ENCODE measurements around the gene RIMBP2. TPM values are rescaled to one million over a fixed set of nuclear protein-coding genes. Genes with fewer than 3 reads are reported as not detected.

The RIMBP2 gene
- total RNA-seq, 1 experiment from 2014 or later: 0.95 TPM

- no peaks in the 10 kb centered on the region for H3K4me1 ChIP-seq (ENCODE audit: insufficient read depth, low read length, poor library complexity, severe bottlenecking)
- intact Hi-C loops (cut with micrococcal nuclease; ENCODE audit: unreplicated experiment): no loop called here
- ChIA-PET CTCF (no interaction called here), POLR2A (ENCODE audit: low non-redundant PET) (no interaction called here)
- DNase-seq (ENCODE audit: low spot score): no peak
- no TSS peak for BruUV-seq (replicated peaks)
- no peak overlapping the region for H3K27ac ChIP-seq (ENCODE audit: low read depth, low read length, poor library complexity, severe bottlenecking)
- no peaks in the 10 kb centered on the region for H3K9me3 ChIP-seq (ENCODE audit: low read depth, low read length, poor library complexity, severe bottlenecking)
- H3K27me3 ChIP-seq (replicated peaks; ENCODE audit: insufficient read depth, low read depth, low read length, poor library complexity): peaks cover 3% of the 10 kb centered on the region
- TF ChIP-seq EZH2 (IDR thresholded peaks at IDR 0.05; ENCODE audit: borderline replicate concordance, low read depth, low read length, poor library complexity, severe bottlenecking) (no peak), CTCF (conservative IDR thresholded peaks at IDR 0.05; ENCODE audit: low read depth, low read length) (no peak)
- H3K36me3 ChIP-seq (ENCODE audit: insufficient read depth, low read length, poor library complexity, severe bottlenecking): no peaks in the 10 kb centered on the region
- H3K4me3 ChIP-seq (ENCODE audit: low read depth, low read length, poor library complexity, severe bottlenecking): no peak overlapping the region
Measured at GRCh38 chr12:130462558-130463274, 253.4 kb downstream of the RIMBP2 start.

GRCh38 chr12:130461839-130462557, 254.1 kb downstream of the RIMBP2 start:
- TF ChIP-seq CTCF (conservative IDR thresholded peaks at IDR 0.05; ENCODE audit: low read depth, low read length) (no peak), EZH2 (IDR thresholded peaks at IDR 0.05; ENCODE audit: borderline replicate concordance, low read depth, low read length, poor library complexity, severe bottlenecking) (no peak)
- Histone ChIP-seq H3K27me3 (replicated peaks; ENCODE audit: insufficient read depth, low read depth, low read length, poor library complexity) (peaks cover 3% of the 10 kb centered on the region), H3K4me3 (ENCODE audit: low read depth, low read length, poor library complexity, severe bottlenecking) (no peak overlapping the region), H3K9me3 (ENCODE audit: low read depth, low read length, poor library complexity, severe bottlenecking) (no peaks in the 10 kb centered on the region), H3K4me1 (ENCODE audit: insufficient read depth, low read length, poor library complexity, severe bottlenecking) (no peaks in the 10 kb centered on the region), H3K36me3 (ENCODE audit: insufficient read depth, low read length, poor library complexity, severe bottlenecking) (no peaks in the 10 kb centered on the region), H3K27ac (ENCODE audit: low read depth, low read length, poor library complexity, severe bottlenecking) (no peak overlapping the region)
- ChIA-PET POLR2A (ENCODE audit: low non-redundant PET) (no interaction called here), CTCF (interaction anchor here (0.5 kb wide), 1 partner anchor 254 kb away, joined by 6 read pairs; the partner anchor contains the start of gene RIMBP2)
- no TSS peak for BruUV-seq (replicated peaks)
- intact Hi-C loops (cut with micrococcal nuclease; ENCODE audit: unreplicated experiment): no loop called here
- no peak for DNase-seq (ENCODE audit: low spot score)

GRCh38 chr12:130461447-130461815, 254.7 kb downstream of the RIMBP2 start:
- Histone ChIP-seq H3K4me1 (ENCODE audit: insufficient read depth, low read length, poor library complexity, severe bottlenecking) (no peaks in the 10 kb centered on the region), H3K9me3 (ENCODE audit: low read depth, low read length, poor library complexity, severe bottlenecking) (no peaks in the 10 kb centered on the region), H3K36me3 (ENCODE audit: insufficient read depth, low read length, poor library complexity, severe bottlenecking) (no peaks in the 10 kb centered on the region), H3K27ac (ENCODE audit: low read depth, low read length, poor library complexity, severe bottlenecking) (no peak overlapping the region), H3K4me3 (ENCODE audit: low read depth, low read length, poor library complexity, severe bottlenecking) (no peak overlapping the region), H3K27me3 (replicated peaks; ENCODE audit: insufficient read depth, low read depth, low read length, poor library complexity) (peaks cover 7% of the 10 kb centered on the region)
- no TSS peak for BruUV-seq (replicated peaks)
- DNase-seq (ENCODE audit: low spot score): no peak
- TF ChIP-seq EZH2 (IDR thresholded peaks at IDR 0.05; ENCODE audit: borderline replicate concordance, low read depth, low read length, poor library complexity, severe bottlenecking) (no peak), CTCF (conservative IDR thresholded peaks at IDR 0.05; ENCODE audit: low read depth, low read length) (no peak)
- POLR2A ChIA-PET (ENCODE audit: low non-redundant PET): no interaction called here
- intact Hi-C loops (cut with micrococcal nuclease; ENCODE audit: unreplicated experiment): no loop called here
- CTCF ChIA-PET: interaction anchor here (0.5 kb wide), 1 partner anchor 255 kb away, joined by 6 read pairs; the partner anchor contains the start of gene RIMBP2
